ENCODE data around the gene PPP1R1C.
"Not testable (repeated sequence)": the region's sequence is repeated elsewhere in the genome, so short reads cannot be mapped to it uniquely, and the experiment has no call there.

The PPP1R1C gene

DNA sequence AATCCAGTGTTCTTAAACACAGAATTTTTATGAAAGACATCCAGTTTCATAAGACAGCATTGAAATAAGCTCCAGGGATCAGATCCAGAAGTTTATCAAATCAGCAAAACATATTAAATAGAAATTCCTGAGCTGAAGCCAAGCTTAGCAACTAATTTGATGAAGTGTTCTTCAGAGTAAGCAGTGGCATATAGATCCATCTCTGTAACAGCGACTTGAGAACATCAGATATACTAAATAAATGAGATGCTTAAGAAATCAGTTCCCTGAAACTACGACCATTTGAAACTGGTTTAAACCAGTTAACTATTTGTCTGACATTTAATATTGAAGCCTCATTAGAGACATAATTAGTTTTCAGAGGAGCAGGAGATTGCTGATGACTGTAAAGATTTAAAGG, 34.1 kb downstream of the PPP1R1C start:
- TF ChIP-seq, protein P1, sequence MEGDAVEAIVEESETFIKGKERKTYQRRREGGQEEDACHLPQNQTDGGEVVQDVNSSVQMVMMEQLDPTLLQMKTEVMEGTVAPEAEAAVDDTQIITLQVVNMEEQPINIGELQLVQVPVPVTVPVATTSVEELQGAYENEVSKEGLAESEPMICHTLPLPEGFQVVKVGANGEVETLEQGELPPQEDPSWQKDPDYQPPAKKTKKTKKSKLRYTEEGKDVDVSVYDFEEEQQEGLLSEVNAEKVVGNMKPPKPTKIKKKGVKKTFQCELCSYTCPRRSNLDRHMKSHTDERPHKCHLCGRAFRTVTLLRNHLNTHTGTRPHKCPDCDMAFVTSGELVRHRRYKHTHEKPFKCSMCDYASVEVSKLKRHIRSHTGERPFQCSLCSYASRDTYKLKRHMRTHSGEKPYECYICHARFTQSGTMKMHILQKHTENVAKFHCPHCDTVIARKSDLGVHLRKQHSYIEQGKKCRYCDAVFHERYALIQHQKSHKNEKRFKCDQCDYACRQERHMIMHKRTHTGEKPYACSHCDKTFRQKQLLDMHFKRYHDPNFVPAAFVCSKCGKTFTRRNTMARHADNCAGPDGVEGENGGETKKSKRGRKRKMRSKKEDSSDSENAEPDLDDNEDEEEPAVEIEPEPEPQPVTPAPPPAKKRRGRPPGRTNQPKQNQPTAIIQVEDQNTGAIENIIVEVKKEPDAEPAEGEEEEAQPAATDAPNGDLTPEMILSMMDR (IDR thresholded peaks at IDR 0.05) = no peak

DNA sequence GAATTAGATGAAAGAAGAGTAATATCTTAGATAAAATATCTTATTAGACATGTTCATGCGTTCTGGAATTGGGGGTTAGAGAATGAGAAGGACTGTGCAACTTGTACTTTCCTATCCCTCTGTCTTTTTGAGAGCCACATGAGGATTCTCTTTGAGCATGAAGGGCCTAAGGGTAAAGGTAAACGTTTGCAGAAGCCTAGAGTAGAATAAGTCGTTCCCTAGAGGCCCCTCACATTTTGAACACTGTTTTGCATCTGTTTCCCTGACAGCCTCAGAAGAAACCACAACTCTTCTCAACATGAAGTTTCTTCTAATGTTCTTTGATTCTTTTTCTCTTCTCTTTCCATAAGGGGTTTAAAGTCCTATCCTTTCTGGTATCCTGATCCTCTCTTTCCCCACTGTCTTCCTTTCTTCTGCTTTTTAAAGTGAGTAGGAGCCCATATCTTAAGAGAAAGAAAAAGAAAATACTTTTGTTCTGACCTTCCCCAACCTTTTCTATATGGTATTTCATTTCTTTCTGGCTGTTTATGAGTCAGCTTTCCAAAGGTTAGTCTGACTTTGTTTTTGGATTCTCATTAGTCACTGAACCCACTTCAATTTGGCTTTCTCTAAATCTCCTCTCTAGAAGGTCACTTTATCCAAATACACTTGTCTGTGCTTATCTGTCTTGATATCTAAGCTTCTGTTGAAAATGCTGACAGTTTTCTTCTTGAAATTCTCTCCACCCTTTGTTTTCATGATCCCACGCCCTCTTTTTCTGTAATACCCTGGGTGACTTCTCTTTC, 34.8 kb downstream of the PPP1R1C start:
- TF ChIP-seq, protein P1 (IDR thresholded peaks at IDR 0.05) = no peak
- TF ChIP-seq ZFX (IDR thresholded peaks at IDR 0.05; ENCODE audit: borderline replicate concordance) = no peak
- H3K27ac ChIP-seq = no peak overlapping the region

More for the DNA sequence above, 34.1 kb downstream of the PPP1R1C start:
- no peak overlapping the region for H3K27ac ChIP-seq

DNA sequence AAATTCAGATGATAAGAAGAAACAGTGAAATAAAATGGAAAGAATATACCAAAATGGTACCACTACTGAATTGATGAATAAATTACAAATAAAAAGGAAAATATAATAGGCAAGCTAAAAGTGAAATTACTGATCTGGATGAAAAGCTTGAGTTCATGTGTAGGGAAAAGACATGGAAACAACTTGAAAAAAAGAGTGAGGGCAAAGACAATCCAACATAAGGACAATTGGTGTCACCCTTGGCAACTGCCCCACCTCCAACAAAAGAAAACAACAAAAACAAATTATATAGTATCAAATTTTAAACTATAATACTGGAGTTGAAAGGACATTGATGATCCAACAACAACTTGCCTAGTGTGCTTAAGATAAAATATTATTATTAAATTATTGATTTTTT, 37.6 kb downstream of the PPP1R1C start:
- no peak for TF ChIP-seq ZFX (IDR thresholded peaks at IDR 0.05; ENCODE audit: borderline replicate concordance)
- TF ChIP-seq, protein P1 (IDR thresholded peaks at IDR 0.05) = no peak

DNA sequence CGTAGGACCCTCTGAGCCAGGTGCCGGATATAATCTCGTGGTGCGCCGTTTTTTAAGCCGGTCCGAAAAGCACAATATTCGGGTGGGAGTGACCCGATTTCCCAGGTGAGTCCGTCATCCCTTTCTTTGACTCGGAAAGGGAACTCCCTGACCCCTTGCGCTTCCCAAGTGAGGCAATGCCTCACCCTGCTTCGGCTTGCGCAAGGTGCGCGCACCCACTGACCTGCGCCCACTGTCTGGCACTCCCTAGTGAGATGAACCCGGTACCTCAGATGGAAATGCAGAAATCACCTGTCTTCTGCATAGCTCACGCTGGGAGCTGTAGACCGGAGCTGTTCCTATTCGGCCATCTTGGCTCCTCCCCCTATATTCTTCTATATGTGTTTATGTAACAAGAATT, 45.2 kb downstream of the PPP1R1C start:
- H3K27ac ChIP-seq = not testable (repeated sequence)

More for the DNA sequence above, 37.6 kb downstream of the PPP1R1C start:
- no peak overlapping the region for H3K27ac ChIP-seq

DNA sequence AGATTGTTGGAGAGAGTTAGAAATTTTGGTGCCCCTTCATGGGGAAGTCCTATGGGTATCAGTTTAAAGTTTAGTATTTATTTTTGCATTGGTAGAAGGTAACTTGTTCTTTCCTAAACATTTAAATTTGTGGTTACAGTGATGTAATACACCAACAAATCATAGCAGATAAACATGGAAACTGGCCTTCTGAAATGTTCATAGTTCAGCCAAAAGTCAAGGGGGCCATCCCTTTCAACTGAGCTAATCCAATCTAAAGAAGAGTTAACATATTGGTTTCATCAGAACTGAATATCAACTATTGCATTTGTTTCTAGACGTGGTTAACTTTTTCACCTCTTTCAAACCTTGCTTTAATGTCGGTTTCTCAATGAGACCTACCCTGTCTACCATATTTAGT, 46.3 kb downstream of the PPP1R1C start:
- TF ChIP-seq, protein P1 (IDR thresholded peaks at IDR 0.05) = no peak
- TF ChIP-seq ZFX (IDR thresholded peaks at IDR 0.05; ENCODE audit: borderline replicate concordance) = no peak
- H3K27ac ChIP-seq = no peak overlapping the region

DNA sequence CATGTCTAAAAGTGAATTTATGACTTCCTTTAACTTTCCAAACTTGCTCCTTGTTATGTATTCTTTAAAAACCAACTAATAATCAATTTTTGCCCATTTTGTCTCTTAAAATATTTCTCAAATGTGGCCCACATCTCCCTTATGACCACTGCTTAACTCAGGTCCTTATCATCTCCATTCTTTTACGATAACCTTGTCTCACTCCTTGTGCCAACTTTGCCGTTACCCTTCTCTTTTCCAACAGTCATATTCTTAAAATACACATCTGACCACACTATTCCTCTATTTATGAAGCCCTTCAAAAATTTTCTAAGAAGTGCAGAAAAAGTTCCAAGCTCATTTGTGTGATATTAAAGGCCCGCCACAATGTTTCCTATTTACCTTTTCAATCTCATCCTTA, 47.8 kb downstream of the PPP1R1C start:
- TF ChIP-seq, protein P1 (IDR thresholded peaks at IDR 0.05) = no peak
- TF ChIP-seq ZFX (IDR thresholded peaks at IDR 0.05; ENCODE audit: borderline replicate concordance) = no peak
- no peak overlapping the region for H3K27ac ChIP-seq

DNA sequence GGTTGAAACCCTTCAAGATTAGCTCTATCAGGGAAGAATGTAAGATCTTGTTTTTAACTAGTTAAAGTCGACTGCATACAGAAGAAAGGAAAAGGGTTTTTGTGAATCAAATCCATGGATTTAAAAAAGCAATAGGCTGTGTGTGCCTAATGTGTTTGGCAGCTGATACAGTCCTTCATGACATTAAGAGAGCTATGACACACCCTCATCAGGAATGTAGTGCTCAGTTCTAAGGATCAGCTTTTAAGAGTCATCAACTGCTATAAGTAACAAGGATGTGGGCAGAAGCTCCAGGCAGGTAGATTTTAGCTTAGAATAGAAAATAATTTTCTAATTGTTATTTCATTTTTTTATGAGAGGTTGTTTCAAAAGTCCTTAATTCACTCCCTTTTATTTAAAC, 52.9 kb downstream of the PPP1R1C start:
- TF ChIP-seq, protein P1 (IDR thresholded peaks at IDR 0.05) = no peak
- TF ChIP-seq ZFX (IDR thresholded peaks at IDR 0.05; ENCODE audit: borderline replicate concordance) = no peak
- H3K27ac ChIP-seq = no peak overlapping the region

DNA sequence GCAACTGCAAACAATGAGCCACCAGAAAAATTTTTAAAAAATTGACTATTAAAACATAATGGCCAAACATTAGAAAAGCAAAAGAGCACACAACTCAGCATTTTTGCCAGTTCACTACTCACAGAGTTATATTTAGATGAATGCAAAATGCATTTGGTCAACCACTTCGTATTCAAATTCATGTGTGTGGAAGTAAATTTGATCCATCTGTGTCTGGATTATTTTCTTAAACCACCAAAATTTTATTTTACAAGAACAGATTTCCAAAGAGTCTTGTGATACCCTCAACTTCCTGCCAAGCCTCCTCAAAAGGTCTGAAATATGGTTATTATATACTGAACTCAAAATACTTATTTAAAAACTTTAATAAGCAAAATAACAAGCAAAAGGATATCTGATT, 57.4 kb downstream of the PPP1R1C start:
- no peak overlapping the region for H3K27ac ChIP-seq
- TF ChIP-seq, protein P1 (IDR thresholded peaks at IDR 0.05) = no peak
- TF ChIP-seq ZFX (IDR thresholded peaks at IDR 0.05; ENCODE audit: borderline replicate concordance) = no peak
